ENCODE data around the gene TTC33.

GRCh38 chr5:40774623-40775022 lies 18.9 kb upstream of the TTC33 start:
- no peak for TF ChIP-seq POLR2A (IDR thresholded peaks at IDR 0.05)
- peak in 1 of 4 donors; percentile 14 for TF ChIP-seq CTCF (IDR thresholded peaks at IDR 0.05)

All from right lobe of liver (tissue), 4 donors.